CD4-positive, alpha-beta T cell treated with Interleukin-4 for 1 hour (primary cell): ENCODE results near the gene INPP5A.
"Not testable (repeated sequence)": the region's sequence is repeated elsewhere in the genome, so short reads cannot be mapped to it uniquely, and the experiment has no call there.

ENCODE experiments used
- DNase-seq, 2 donors: peaks; one replicate each; pipeline ENCODE4 v3.0.0-alpha.2; 2020 to 2022

INPP5A gene

DNA sequence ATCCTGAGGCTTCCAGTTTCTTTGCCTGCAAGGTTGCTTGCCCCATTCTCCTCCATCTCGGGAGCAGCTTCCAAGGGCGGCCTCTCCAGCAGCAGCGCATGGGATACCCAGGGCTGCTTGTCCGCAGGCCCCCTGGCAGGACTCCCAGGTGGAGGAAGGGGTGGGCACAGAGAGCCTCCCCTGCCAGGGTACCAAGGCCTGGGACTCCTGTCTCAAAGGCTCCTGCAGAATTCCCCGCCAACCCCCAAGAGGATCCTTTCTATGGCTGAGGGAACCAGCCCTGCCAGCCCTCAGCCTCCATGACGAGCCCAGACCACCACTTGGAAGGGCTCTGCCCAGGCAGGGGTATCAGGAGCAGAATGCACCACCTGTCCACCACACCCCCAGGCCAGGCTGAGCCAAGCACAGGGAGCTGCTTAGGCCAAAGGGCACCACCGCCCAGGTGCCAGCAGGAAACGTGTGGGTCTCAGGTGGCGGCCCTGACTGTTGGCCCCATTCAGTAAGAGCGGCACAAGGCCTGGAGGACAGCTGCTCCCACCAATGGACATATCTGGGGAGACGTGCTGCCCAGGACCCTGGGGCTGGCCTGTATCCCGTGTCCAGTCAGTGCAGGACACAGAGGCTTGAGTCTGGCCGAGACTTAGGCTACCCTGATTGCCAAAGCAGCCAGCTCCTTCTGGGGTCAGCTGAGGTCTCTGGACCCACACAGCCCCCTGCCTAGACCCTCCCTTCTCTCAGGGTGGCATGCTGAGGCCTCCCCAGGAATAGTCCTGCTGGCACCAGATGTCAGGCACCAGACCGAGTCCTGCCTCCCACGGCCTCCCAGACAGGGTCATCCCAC, 33.8 kb upstream of the INPP5A start:
- no peak for DNase-seq

GRCh38 chr10:132504501-132505272, 32.9 kb upstream of the INPP5A start:
- DNase-seq, result peak in 1 of 2 donors; percentile 10

DNA sequence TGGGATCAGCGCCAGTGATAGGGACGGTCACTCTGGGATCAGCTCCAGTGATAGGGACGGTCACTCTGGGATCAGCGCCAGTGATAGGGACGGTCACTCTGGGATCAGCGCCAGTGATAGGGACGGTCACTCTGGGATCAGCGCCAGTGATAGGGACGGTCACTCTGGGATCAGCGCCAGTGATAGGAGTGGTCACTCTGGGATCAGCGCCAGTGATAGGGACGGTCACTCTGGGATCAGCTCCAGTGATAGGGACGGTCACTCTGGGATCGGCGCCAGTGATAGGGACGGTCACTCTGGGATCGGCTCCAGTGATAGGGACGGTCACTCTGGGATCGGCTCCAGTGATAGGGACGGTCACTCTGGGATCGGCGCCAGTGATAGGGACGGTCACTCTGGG, 32.0 kb upstream of the INPP5A start:
- DNase-seq, result not testable (repeated sequence)

DNA sequence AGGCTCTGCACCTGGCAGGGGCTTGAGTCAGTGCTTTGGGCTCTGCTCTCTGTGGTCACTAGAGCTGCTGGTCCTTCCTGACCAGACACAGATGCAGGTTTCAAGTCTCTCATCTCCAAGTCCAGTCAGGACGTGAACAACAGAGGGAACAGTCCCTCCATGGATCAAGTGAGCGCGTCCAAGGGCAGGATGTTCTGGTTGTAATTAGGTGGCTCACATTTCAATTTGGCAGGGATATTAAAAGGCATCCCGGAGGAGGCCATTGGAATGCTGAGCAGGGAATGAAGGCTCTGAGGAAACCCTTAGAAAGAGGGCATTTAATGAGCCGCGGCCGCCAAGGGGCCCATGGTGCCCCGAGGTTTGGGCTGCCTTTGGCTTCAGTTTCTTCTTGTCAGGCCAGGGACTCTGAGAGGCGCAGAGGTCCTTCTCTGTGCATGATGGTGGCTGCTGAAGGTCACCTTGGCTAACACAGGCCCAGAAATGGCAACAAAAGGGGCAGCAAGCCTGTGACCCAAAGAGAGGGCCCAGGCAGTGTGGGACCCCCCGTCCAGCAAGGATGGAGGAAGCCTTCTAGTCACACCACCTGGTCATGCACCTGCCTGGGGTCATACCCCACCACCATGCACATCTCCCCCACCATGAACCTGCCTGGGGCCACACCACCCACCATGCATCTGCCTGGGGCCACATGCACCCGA, 30.7 kb upstream of the INPP5A start:
- no peak for DNase-seq

DNA sequence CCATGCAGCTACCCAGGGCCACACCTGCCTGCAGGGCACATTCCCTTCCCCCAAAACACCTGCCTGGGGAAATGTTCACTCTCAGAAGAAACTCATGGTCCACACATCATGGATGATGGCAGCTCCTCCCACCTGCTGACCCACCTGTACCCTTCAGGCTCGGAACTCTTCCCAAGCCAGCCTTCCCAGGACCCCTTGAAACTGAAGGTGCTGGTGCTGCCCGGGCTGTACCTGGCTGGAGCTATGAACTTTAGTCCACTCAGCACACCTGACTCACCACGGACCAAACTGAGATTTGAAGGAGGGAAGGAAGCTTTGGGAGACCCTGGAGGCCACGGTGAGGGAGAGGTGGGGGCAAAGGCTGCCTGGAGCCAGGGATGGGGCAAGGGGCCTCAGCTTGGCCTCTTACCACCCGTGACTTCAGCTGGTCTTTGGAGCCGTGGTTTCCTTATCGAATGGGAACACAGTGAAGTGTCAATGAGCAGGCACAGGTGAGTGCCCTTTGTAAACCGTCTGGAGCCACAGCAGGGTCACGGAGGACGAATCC, 30.1 kb upstream of the INPP5A start:
- no peak for DNase-seq

DNA sequence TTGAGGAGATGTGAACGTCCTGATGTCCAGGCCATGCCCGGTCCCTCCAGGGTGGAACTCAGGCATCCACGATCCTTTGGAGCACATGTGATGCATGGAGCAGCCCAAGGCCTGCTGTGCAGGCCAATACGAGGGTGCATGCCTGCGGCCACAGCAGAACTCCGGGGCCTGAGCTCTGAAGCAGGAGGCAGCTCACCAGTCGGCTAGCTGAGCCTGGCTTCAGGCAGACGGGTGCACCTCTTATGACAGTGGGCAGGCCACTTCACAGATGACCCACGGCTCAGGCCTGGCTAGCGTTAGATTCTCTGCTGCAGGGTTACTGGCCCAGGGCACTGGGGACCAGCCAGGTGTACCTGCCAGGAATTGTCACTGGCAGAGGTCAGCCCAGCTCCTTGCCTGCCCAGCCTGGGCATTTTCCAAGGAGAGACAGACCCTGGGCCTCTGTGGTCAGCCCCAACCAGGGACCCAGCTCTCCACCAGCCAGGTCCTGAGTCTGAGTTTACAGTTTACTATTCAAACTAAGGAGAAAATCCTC, 29.6 kb upstream of the INPP5A start:
- no peak for DNase-seq

DNA sequence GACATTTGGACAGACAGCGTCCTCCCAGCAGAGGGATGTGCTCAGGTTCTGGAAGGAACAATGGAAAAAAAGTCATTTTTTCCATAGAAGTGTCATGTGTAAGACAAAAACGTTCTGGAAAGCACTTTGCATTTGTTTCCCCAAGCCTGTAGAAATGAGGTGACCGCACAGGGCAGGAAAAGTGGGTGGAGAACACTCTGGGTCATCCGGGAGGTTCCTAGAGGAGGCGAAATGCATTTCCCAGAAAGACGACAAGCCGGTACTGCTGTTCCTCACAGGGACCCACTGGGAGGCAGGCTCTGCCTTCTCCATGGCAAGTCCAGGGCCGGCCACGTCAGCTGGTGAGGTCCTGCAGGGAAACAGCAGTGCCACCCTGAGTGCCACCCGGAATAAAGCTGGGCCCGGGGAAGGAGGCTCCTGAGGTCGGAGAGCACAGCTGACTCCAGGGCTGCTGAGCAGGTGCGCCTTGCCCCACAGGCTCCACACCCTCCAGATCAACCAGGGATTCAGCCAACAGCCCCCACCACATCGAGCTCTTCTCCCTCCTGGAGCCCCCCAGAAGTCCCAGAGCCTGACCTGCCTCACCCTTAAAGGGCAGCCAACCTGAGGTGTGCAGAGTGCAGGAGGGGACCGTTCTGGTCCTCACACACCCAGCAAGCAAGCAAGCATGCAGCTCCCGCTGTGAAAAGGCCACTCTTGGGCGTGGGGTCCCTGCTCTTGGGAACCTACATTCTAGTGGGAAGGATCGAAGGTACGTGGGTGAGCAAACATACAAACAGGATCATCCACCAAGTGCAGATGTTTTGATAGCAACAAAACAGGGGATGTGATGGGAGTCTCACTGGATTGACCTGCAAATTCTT, 28.8 kb upstream of the INPP5A start:
- no peak for DNase-seq

- DNase-seq, result no peak
Measured at GRCh38 chr10:132509506-132510173, 27.9 kb upstream of the INPP5A start.

DNA sequence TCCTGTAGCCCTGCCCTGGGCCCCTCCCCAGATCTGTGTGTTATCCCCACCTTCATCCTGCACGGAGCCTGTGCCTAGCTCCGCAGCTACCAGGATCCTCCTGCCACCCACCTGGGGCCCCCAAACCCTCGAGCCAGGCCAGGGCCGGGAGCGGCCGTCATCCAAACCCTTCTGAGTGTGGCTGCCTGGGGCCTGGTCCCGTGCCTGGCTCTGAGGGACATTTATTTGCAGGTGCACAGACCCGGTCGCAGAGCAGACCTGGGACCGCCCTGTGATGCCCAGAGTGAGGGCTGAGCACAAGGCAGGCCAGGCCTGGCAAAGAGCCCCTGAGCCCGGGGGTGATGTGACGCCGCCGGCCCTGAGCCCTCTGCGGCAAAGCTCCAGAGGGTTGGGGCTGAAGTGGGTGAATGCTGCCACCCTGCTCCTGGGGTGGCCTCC, 27.4 kb upstream of the INPP5A start:
- DNase-seq, result no peak

- no peak for DNase-seq
Measured at GRCh38 chr10:132511121-132512051, 26.2 kb upstream of the INPP5A start.

GRCh38 chr10:132512052-132512442, 25.5 kb upstream of the INPP5A start:
- no peak for DNase-seq

GRCh38 chr10:132512693-132513345, 24.8 kb upstream of the INPP5A start:
- DNase-seq, result no peak

- DNase-seq, result peak in 1 of 2 donors; percentile 11
Measured at GRCh38 chr10:132514821-132515520, 22.6 kb upstream of the INPP5A start.

DNA sequence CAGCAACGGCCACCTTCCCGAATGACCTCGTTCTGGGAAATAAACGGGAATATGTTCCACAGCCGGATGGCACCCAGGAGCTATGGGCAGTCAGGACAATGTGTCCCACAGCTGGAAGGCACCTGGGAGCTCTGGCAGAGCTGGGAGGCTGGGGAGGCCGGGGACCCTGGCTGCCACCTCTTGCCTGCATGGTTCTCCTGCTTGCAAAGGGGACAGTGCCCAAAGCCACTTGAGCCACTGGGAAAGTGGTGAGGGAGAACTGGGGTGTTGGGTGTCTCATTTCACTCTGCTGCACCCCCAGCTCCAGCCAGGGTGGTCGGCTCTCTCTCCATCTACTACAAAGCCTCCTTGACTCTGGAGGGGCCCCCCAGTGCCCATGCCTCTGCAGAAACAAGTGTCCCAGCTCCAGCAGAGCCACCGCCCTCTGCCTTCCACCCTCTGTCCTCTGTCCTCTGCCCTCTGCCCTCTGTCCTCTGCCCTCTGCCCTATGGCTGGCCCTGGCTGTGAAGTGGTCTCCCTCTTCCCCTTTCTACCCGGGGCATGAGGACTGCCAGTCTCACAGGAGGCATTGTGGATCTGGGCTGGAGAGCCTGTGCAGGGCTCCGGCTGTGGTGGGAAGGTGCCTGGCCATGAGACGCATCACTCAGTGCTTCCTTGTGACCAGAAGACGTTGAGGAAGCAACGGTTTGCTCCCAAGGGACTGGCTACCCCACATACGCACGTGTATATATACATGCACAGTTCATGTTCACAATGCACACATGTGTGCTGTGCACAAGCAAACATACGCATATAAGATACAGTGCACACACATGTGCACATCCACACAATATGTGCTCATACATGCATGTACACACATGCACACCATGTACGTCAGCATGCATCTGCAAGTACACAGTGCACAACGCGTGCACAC, 21.5 kb upstream of the INPP5A start:
- DNase-seq, result peak in 1 of 2 donors; percentile 8

GRCh38 chr10:132516771-132517725, 20.5 kb upstream of the INPP5A start:
- peak in 1 of 2 donors; percentile 32 for DNase-seq

GRCh38 chr10:132517951-132518521, 19.6 kb upstream of the INPP5A start:
- peak in 1 of 2 donors; percentile 8 for DNase-seq
